Trophoblast cell (in vitro differentiated cells and primary cell): ENCODE results near the gene DLG2.

Source experiments
- DNase-seq, 2 donors: peaks; one replicate each; pipeline ENCODE4 v3.0.0-alpha.2; 2016
- H2AFZ ChIP-seq: 2 replicates; pipeline ENCODE4 v1.6.1; 2013; ENCODE audit warnings: low read length, moderate library complexity, mild to moderate bottlenecking; ENCODE audit not compliant: insufficient read depth, poor library complexity
- H2AK5ac ChIP-seq: 2 replicates; pipeline ENCODE4 v1.6.1; 2013; ENCODE audit warnings: mild to moderate bottlenecking, low read length
- H2BK120ac ChIP-seq: 2 replicates; pipeline ENCODE4 v1.6.1; 2013; ENCODE audit warnings: low read length, mild to moderate bottlenecking, moderate library complexity; ENCODE audit not compliant: insufficient read depth, poor library complexity
- H2BK12ac ChIP-seq: 2 replicates; pipeline ENCODE4 v1.6.1; 2013; ENCODE audit warnings: mild to moderate bottlenecking, low read length, moderate library complexity
- H2BK5ac ChIP-seq: 2 replicates; pipeline ENCODE4 v1.6.1; 2013; ENCODE audit warnings: low read length, low read depth, moderate library complexity, mild to moderate bottlenecking; ENCODE audit not compliant: poor library complexity
- H3K14ac ChIP-seq: 2 replicates; pipeline ENCODE4 v1.6.1; 2013; ENCODE audit warnings: mild to moderate bottlenecking, low read length
- H3K18ac ChIP-seq: 2 replicates; pipeline ENCODE4 v1.6.1; 2013; ENCODE audit warnings: mild to moderate bottlenecking, low read length
- H3K23ac ChIP-seq: 2 replicates; pipeline ENCODE4 v1.6.1; 2013; ENCODE audit warnings: low read length
- H3K27ac ChIP-seq: 2 replicates; pipeline ENCODE4 v1.5.1; 2013; ENCODE audit warnings: low read depth, mild to moderate bottlenecking, inconsistent platforms, low read length, moderate library complexity
- H3K27me3 ChIP-seq: 2 replicates; pipeline ENCODE4 v1.6.1; 2013; ENCODE audit warnings: inconsistent platforms, mild to moderate bottlenecking, low read length, moderate library complexity; ENCODE audit not compliant: insufficient read depth
- H3K36me3 ChIP-seq, 2 experiments: 1 replicate in 1 of 2; 2 replicates in 1 of 2; pipeline ENCODE4 v1.6.1; 2013; ENCODE audit warnings: low read length in 2 of 2, mild to moderate bottlenecking in 2 of 2, moderate library complexity in 1 of 2; ENCODE audit not compliant: insufficient read depth in 2 of 2, control insufficient read depth in 1 of 2
- H3K4ac ChIP-seq: 2 replicates; pipeline ENCODE4 v1.6.1; 2013; ENCODE audit warnings: low read depth, mild to moderate bottlenecking, low read length, moderate library complexity
- H3K4me1 ChIP-seq, 2 experiments: 1 replicate in 1 of 2; 2 replicates in 1 of 2; pipeline ENCODE4 v1.6.1; 2013; ENCODE audit warnings: low read length in 2 of 2, mild to moderate bottlenecking in 2 of 2, moderate library complexity in 1 of 2; ENCODE audit not compliant: insufficient read depth in 2 of 2, control insufficient read depth in 1 of 2
- H3K4me2 ChIP-seq: 2 replicates; pipeline ENCODE4 v1.6.1; 2013; ENCODE audit warnings: inconsistent platforms, mild to moderate bottlenecking, low read length, moderate library complexity
- H3K4me3 ChIP-seq: 2 replicates; pipeline ENCODE4 v1.5.1; 2013; ENCODE audit warnings: mild to moderate bottlenecking, low read depth, low read length, inconsistent platforms
- H3K79me1 ChIP-seq: one replicate; pipeline ENCODE4 v1.6.1; 2013; ENCODE audit warnings: low read length
- H3K79me2 ChIP-seq: 2 replicates; pipeline ENCODE4 v1.6.1; 2013; ENCODE audit warnings: low read length, mild to moderate bottlenecking; ENCODE audit not compliant: control insufficient read depth, insufficient read depth, poor library complexity
- H3K9ac ChIP-seq: 2 replicates; pipeline ENCODE4 v1.6.1; 2013; ENCODE audit warnings: mild to moderate bottlenecking, low read length
- H3K9me3 ChIP-seq: 2 replicates; pipeline ENCODE4 v1.6.1; 2013; ENCODE audit warnings: low read depth, mild to moderate bottlenecking, control low read depth, inconsistent platforms, low read length; ENCODE audit not compliant: insufficient read depth
- H4K12ac ChIP-seq: 2 replicates; pipeline ENCODE4 v1.6.1; 2013; ENCODE audit warnings: low read depth, mild to moderate bottlenecking, low read length, moderate library complexity
- H4K8ac ChIP-seq: 2 replicates; pipeline ENCODE4 v1.6.1; 2013; ENCODE audit warnings: low read depth, mild to moderate bottlenecking, low read length, moderate library complexity
- H4K91ac ChIP-seq: one replicate; pipeline ENCODE4 v1.6.1; 2013; ENCODE audit warnings: low read depth, mild to moderate bottlenecking, low read length, moderate library complexity
- WGBS: extraction: QIAGEN DNeasy Blood & Tissue Kit; methylation state at CpG from one replicate; pipeline ENCODE4 v1.1.7; 2013; ENCODE audit warnings: missing lambda C conversion rate; ENCODE audit not compliant: insufficient read length, insufficient coverage; ENCODE audit errors: extremely low coverage; 5-methylcytosine and 5-hydroxymethylcytosine counted together

DLG2 gene

DNA sequence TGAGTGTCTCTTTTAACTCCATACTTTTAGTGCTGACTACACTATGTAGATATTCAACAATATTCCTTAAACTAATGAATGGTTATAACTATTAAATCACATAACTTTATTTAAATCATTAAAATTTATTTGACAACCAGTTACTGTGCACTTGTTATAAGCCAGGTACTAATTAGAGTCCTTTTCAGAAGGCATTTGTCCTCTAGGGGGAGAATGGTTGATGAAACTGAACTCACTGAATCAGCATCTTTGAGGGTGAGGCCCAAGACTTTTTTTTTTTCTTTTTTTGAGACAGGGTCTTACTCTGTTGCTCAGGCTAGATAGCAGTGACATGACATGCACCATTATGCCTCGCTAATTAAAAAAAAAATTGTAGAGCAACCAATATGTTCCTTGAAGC, 1825.3 kb downstream of the DLG2 start:
- H3K23ac ChIP-seq = no peak overlapping the region
- no peak overlapping the region for H4K12ac ChIP-seq
- no peak overlapping the region for H2BK5ac ChIP-seq
- no peak overlapping the region for H3K27ac ChIP-seq
- WGBS = no CpG with 5 or more reads among the region's 1 CpG
- no peak overlapping the region for H4K91ac ChIP-seq
- no peak overlapping the region for H3K18ac ChIP-seq
- no peak overlapping the region for H3K4me3 ChIP-seq
- H3K14ac ChIP-seq = no peak overlapping the region
- H3K36me3 ChIP-seq = no peaks in the 10 kb centered on the region
- H3K9me3 ChIP-seq = no peaks in the 10 kb centered on the region
- H3K4ac ChIP-seq = no peak overlapping the region
- H4K8ac ChIP-seq = no peak overlapping the region
- no peaks in the 10 kb centered on the region for H3K4me1 ChIP-seq
- no peak overlapping the region for H2BK120ac ChIP-seq
- no peak overlapping the region for H3K4me2 ChIP-seq
- no peaks in the 10 kb centered on the region for H3K27me3 ChIP-seq
- no peaks in the 10 kb centered on the region for H3K79me2 ChIP-seq
- H3K79me1 ChIP-seq = no peaks in the 10 kb centered on the region
- H2AFZ ChIP-seq = no peak overlapping the region
- H2AK5ac ChIP-seq = no peak overlapping the region
- H2BK12ac ChIP-seq = no peak overlapping the region
- peak in 1 of 2 donors; percentile 28 for DNase-seq
- H3K9ac ChIP-seq = no peak overlapping the region

DNA sequence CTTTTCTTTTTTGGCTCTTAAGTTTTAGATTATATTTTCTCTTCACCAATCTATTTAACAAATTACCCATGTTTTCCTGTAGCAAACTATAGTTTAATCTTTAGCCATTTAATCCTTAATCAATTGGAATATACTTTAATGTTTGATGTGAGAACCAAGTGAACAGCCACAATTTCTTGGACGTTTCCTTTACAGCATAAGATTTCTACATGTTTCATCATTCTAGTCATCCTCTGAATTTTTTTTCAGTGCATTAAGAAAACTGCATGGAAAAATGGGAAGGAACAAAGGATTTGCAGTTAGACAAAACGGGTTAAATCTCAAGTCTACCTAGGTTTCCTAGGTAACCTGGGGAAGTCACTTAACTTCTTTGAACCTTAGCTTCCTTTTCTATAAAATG, 1833.8 kb downstream of the DLG2 start:
- H3K36me3 ChIP-seq = no peaks in the 10 kb centered on the region
- no peaks in the 10 kb centered on the region for H3K79me1 ChIP-seq
- H3K9me3 ChIP-seq = no peaks in the 10 kb centered on the region
- no peak overlapping the region for H2AK5ac ChIP-seq
- H3K27ac ChIP-seq = no peak overlapping the region
- no peak overlapping the region for H3K14ac ChIP-seq
- H3K4ac ChIP-seq = no peak overlapping the region
- H4K12ac ChIP-seq = no peak overlapping the region
- H4K91ac ChIP-seq = no peak overlapping the region
- no peak overlapping the region for H3K4me2 ChIP-seq
- H3K79me2 ChIP-seq = no peaks in the 10 kb centered on the region
- H3K9ac ChIP-seq = no peak overlapping the region
- H2BK120ac ChIP-seq = no peak overlapping the region
- H2BK5ac ChIP-seq = no peak overlapping the region
- no peak for DNase-seq
- no peaks in the 10 kb centered on the region for H3K27me3 ChIP-seq
- no peak overlapping the region for H3K4me3 ChIP-seq
- H3K23ac ChIP-seq = no peak overlapping the region
- no peak overlapping the region for H2BK12ac ChIP-seq
- H3K4me1 ChIP-seq = no peaks in the 10 kb centered on the region
- H3K18ac ChIP-seq = no peak overlapping the region
- WGBS = no CpG with 5 or more reads among the region's 2 CpGs
- H4K8ac ChIP-seq = no peak overlapping the region
- H2AFZ ChIP-seq = no peak overlapping the region

DNA sequence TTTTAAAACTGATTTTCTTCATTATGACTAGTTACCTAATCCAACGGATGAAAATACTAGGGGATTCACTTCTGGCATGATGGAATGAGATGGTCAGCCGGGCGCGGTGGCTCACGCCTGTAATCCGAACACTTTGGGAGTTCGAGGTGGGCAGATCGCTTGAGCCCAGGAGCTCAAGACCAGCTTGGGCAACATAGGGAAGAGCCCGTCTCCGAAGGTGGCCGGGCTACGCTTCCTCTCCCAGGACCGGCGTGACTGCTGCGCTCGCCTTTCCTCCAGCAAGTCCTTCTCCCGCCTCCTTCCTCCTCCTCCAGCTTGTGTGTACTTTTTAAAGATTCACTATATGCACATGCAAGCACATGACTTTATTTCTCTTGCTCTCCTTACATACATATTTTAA, 1835.6 kb downstream of the DLG2 start:
- no peak overlapping the region for H4K8ac ChIP-seq
- no peak overlapping the region for H3K18ac ChIP-seq
- no peak overlapping the region for H4K12ac ChIP-seq
- no peak overlapping the region for H3K14ac ChIP-seq
- H3K4me1 ChIP-seq = no peaks in the 10 kb centered on the region
- no peak for DNase-seq
- H3K27me3 ChIP-seq = no peaks in the 10 kb centered on the region
- no peaks in the 10 kb centered on the region for H3K79me2 ChIP-seq
- no peak overlapping the region for H2BK12ac ChIP-seq
- no peak overlapping the region for H2BK5ac ChIP-seq
- no peak overlapping the region for H2BK120ac ChIP-seq
- H3K9ac ChIP-seq = no peak overlapping the region
- no peaks in the 10 kb centered on the region for H3K79me1 ChIP-seq
- H2AK5ac ChIP-seq = no peak overlapping the region
- no peak overlapping the region for H3K27ac ChIP-seq
- H3K9me3 ChIP-seq = no peaks in the 10 kb centered on the region
- H4K91ac ChIP-seq = no peak overlapping the region
- H2AFZ ChIP-seq = no peak overlapping the region
- H3K4me2 ChIP-seq = no peak overlapping the region
- H3K4me3 ChIP-seq = no peak overlapping the region
- H3K23ac ChIP-seq = no peak overlapping the region
- WGBS = no CpG with 5 or more reads among the region's 17 CpGs
- H3K36me3 ChIP-seq = no peaks in the 10 kb centered on the region
- H3K4ac ChIP-seq = no peak overlapping the region

DNA sequence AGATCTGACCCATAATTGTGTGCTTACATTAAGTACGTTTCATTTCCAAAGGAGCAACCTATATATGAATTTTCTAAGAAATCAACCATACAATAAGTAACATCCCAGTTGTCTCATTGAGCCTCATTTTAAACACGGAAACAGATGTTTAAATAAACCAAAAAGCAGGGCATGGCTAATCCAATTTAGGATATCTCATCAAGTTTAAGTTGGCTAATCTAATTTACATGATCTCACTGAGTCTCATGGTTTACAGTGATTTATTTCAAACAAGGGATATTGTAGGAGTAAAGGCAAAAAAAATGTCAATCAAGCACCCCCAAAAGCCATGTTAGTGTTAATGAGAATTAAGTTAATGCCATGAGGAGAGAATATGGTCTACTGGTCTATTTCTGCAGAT, 1841.2 kb downstream of the DLG2 start:
- Histone ChIP-seq H3K9ac (no peak overlapping the region), H3K9me3 (no peaks in the 10 kb centered on the region), H3K4me2 (no peak overlapping the region), H3K18ac (no peak overlapping the region), H4K8ac (no peak overlapping the region), H4K12ac (no peak overlapping the region), H2BK5ac (no peak overlapping the region), H3K14ac (no peak overlapping the region), H2AK5ac (no peak overlapping the region), H3K27ac (no peak overlapping the region), H2BK120ac (no peak overlapping the region), H3K36me3 (no peaks in the 10 kb centered on the region), H3K23ac (no peak overlapping the region), H3K4ac (no peak overlapping the region), H4K91ac (no peak overlapping the region), H2BK12ac (no peak overlapping the region), H3K79me2 (no peaks in the 10 kb centered on the region), H2AFZ (no peak overlapping the region), H3K27me3 (no peaks in the 10 kb centered on the region), H3K4me1 (no peaks in the 10 kb centered on the region), H3K4me3 (no peak overlapping the region), H3K79me1 (no peaks in the 10 kb centered on the region)
- no peak for DNase-seq
- no CpG with 5 or more reads among the region's 2 CpGs for WGBS
